GM20000 (cell line): ENCODE results near the gene SYT1.

Experiments used
- DNase-seq: peaks from one replicate; pipeline ENCODE4 v3.0.0; 2012; ENCODE audit warnings: low spot score
- CTCF ChIP-seq: IDR thresholded peaks from 2 replicates; pipeline ENCODE4 v1.5.1; 2012; ENCODE audit warnings: mild to moderate bottlenecking, control low read depth; ENCODE audit errors: extremely low read depth, missing control alignments

SYT1 gene

GRCh38 chr12:79364197-79364596 lies 499.6 kb downstream of the SYT1 start:
- DNase-seq: no peak

GRCh38 chr12:79366374-79366773 lies 501.8 kb downstream of the SYT1 start:
- no peak for DNase-seq
- no peak for TF ChIP-seq CTCF

More at GRCh38 chr12:79364197-79364596, 499.6 kb downstream of the SYT1 start:
- no peak for TF ChIP-seq CTCF

GRCh38 chr12:79367032-79367589 lies 502.5 kb downstream of the SYT1 start:
- no peak for DNase-seq
- no peak for TF ChIP-seq CTCF

DNA sequence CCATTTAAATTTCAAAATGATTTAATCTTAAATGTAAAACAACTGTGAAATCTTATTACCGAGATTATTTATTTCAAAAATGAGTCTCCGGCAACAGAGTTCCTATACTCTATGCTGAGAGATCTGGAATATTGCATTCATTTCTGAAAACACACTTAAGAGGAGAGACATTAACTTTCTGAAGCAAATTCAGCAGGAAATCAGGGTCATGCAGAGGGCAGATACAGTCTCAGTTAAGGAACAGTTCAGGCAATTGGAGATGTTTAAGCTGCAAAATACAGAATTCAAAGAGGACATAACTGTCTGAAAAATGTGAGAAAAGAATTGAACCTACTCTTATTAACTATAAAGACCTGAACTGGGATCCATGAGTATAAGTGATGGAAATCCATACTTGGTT lies 505.4 kb downstream of the SYT1 start:
- no peak for TF ChIP-seq CTCF
- no peak for DNase-seq

DNA sequence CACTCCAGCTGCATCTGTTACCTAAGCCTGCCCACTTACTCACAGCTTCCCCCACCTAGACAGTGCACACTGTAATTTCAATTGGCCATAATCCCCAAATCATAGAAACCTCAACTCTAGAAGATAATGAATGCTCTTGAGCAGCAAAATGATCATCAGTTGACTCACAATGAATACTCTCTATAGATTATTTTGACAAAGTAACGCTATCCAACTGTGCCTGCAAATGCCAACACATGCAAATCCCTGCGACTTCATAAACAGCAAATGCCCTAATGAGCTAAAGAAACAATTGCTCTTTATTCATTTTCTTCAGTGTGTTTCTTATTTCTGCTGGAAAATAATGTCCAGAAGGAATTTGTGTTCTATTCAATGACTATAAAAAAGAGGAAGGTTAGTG lies 506.7 kb downstream of the SYT1 start:
- TF ChIP-seq CTCF: no peak
- DNase-seq: no peak

DNA sequence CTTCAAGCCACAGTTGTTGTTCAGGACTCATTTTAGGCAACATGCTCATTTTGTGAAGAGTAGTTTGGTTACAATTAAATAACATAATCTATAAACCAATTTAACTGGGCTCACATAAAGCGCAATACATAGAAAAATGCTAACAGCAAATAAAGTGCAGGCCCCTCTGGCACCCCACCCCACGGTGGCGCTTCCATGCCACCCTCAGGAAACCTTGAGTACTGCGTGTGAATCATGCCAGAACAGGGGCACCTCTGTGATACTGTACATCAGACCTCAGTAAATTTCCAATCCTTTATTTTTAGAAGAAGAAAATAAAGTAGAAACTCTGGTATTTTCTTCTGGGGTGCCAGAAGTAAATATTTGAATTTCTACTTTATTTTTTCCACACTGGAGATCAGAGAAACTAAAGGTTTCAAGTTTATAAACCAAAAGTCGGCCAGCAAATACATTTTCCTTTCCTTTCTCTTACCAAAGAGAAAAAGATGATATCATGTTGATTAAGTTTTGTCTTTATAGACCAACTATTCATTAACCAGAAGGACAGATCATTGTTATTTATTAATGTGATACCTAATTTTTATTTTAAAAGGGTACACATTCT lies 509.4 kb downstream of the SYT1 start:
- TF ChIP-seq CTCF: peak; percentile 6
- peak; percentile 13 for DNase-seq

- DNase-seq: no peak
- no peak for TF ChIP-seq CTCF
These were observed 510.0 kb downstream of the SYT1 start for GRCh38 chr12:79374545-79374944.
